Upper lobe of left lung (tissue), 6 donors: ENCODE data around the gene HIF3A. TPM values are rescaled to one million over a fixed set of nuclear protein-coding genes. Genes with fewer than 3 reads are reported as not detected.

Experiments
- ATAC-seq, 2 donors: fragments of 200-7000 bp; cut with Tn5 transposase; one replicate each; pipeline ENCODE4 v1.9.1; 2022; ENCODE audit warnings: mild to moderate bottlenecking in 2 of 2, moderate library complexity in 2 of 2; ENCODE audit not compliant: low FRiP score in 2 of 2
- DNase-seq, 2 donors: peaks; one replicate each; pipeline ENCODE4 v3.0.0-alpha.2; 2019 to 2020
- H3K27ac ChIP-seq, 4 donors: fragments of 200-600 bp; sonication (generic); one replicate each; pipeline ENCODE4 v1.5.1; 2016 to 2019
- H3K27me3 ChIP-seq, 4 donors: fragments of 200-600 bp; sonication (generic); one replicate each; pipeline ENCODE4 v1.5.1; 2017 to 2019
- H3K36me3 ChIP-seq, 4 donors: fragments of 200-600 bp; sonication (generic); one replicate each; pipeline ENCODE4 v1.5.1; 2016 to 2019
- H3K4me1 ChIP-seq, 4 donors: fragments of 200-600 bp; sonication (generic); one replicate each; pipeline ENCODE4 v1.5.1; 2018 to 2019
- H3K4me3 ChIP-seq, 4 donors: fragments of 200-600 bp; sonication (generic); one replicate each; pipeline ENCODE4 v1.5.1; 2017 to 2019; ENCODE audit warnings: mild to moderate bottlenecking in 2 of 4, moderate library complexity in 1 of 4
- H3K9me3 ChIP-seq, 4 donors: fragments of 200-600 bp; sonication (generic); one replicate each; pipeline ENCODE4 v1.5.1; 2018 to 2019
- CTCF ChIP-seq, 6 experiments: fragments of 450-650 bp in 4 of 6; fragments of 200-600 bp in 2 of 6; sonication (generic) in 2 of 6; IDR thresholded peaks; one replicate each; pipeline ENCODE4 v1.5.1; 2016 to 2019; ENCODE audit warnings: antibody characterized with exemption in 6 of 6
- EP300 ChIP-seq, 4 donors: sonication (generic); formaldehyde crosslinking; IDR thresholded peaks; one replicate each; pipeline ENCODE4 v1.5.1; 2017; ENCODE audit warnings: antibody characterized with exemption in 4 of 4, control low read depth in 2 of 4
- POLR2A ChIP-seq, 4 donors: fragments of 450-650 bp; IDR thresholded peaks; one replicate each; pipeline ENCODE4 v1.5.1; 2016 to 2017; ENCODE audit warnings: antibody characterized with exemption in 4 of 4, mild to moderate bottlenecking in 2 of 4
- POLR2AphosphoS5 ChIP-seq, 2 donors: sonication (generic); formaldehyde crosslinking; IDR thresholded peaks; one replicate each; pipeline ENCODE4 v1.5.1; 2017; ENCODE audit warnings: antibody characterized with exemption in 2 of 2
- WGBS, 2 donors: methylation state at CpG; one replicate each; pipeline ENCODE4 v1.1.5; 2017 to 2018; 5-methylcytosine and 5-hydroxymethylcytosine counted together
- total RNA-seq, 6 donors: library from RNA; depleted of rRNA in 4 of 6; stranded (reverse); fragments of >200 nt in 4 of 6; gene quantifications; one replicate each; pipeline versions ENCODE4 v1.1.0 to v1.2.1, GENCODE V29; 2016 to 2021
- donor health status: DM: no; HTN: no; CAD: no; lungs with moderate emphysema.
- donor health status: DM: no; HTN: yes; CAD: no; lungs with severe emphysema.

Gene HIF3A
- total RNA-seq, 6 donors from 2014 or later: 42.3 to 1,057 (median 61.3) TPM

- H3K9me3 ChIP-seq: no peaks in the 10 kb centered on the region
- peaks cover 2 to 61% (median 29%) of the 10 kb centered on the region in 4 donors for H3K36me3 ChIP-seq
- H3K27ac ChIP-seq: peak overlapping the region in 1 of 4 donors; percentile 49
- 94 to 97% methylated on average over 16 to 20 of the region's 20 CpGs for WGBS, 2 donors
- peaks cover 21 to 31% (median 27%) of the 10 kb centered on the region in 4 donors for H3K4me1 ChIP-seq
- no peaks in the 10 kb centered on the region for H3K27me3 ChIP-seq
- no peak for ATAC-seq
- DNase-seq: peak in 1 of 2 donors; percentile 51
- H3K4me3 ChIP-seq: no peak overlapping the region
- TF ChIP-seq POLR2A (IDR thresholded peaks at IDR 0.05) (no peak), POLR2AphosphoS5 (IDR thresholded peaks at IDR 0.05) (no peak), EP300 (IDR thresholded peaks at IDR 0.05) (no peak)
Measured at GRCh38 chr19:46376241-46377153, 79.7 kb downstream of the HIF3A start.

GRCh38 chr19:46378268-46378667 is 81.4 kb downstream of the HIF3A start:
- peaks cover 7 to 76% (median 44%) of the 10 kb centered on the region in 4 donors for H3K36me3 ChIP-seq
- no peak for DNase-seq
- H3K9me3 ChIP-seq: no peaks in the 10 kb centered on the region
- peak in 1 of 2 donors; percentile 59 for ATAC-seq
- H3K4me3 ChIP-seq: no peak overlapping the region
- peaks cover 11 to 15% (median 13%) of the 10 kb centered on the region in 4 donors for H3K4me1 ChIP-seq
- H3K27ac ChIP-seq: peak overlapping the region in 1 of 4 donors; percentile 7
- TF ChIP-seq POLR2A (IDR thresholded peaks at IDR 0.05) (no peak), CTCF (IDR thresholded peaks at IDR 0.05) (no peak), POLR2AphosphoS5 (IDR thresholded peaks at IDR 0.05) (no peak), EP300 (IDR thresholded peaks at IDR 0.05) (no peak)
- 38 to 49% methylated on average over 2 of the region's 2 CpGs for WGBS, 2 donors
- H3K27me3 ChIP-seq: no peaks in the 10 kb centered on the region

- H3K4me1 ChIP-seq: no peaks in the 10 kb centered on the region
- peaks cover 10 to 95% (median 59%) of the 10 kb centered on the region in 4 donors for H3K36me3 ChIP-seq
- WGBS, 2 donors: 95 to 96% methylated on average over 2 of the region's 2 CpGs
- no peak overlapping the region for H3K27ac ChIP-seq
- ATAC-seq (no peak), DNase-seq (no peak)
- H3K9me3 ChIP-seq: no peaks in the 10 kb centered on the region
- H3K27me3 ChIP-seq: no peaks in the 10 kb centered on the region
- no peak for TF ChIP-seq POLR2A (IDR thresholded peaks at IDR 0.05)
- no peak for TF ChIP-seq CTCF (IDR thresholded peaks at IDR 0.05)
- TF ChIP-seq POLR2AphosphoS5 (IDR thresholded peaks at IDR 0.05): no peak
- no peak for TF ChIP-seq EP300 (IDR thresholded peaks at IDR 0.05)
- H3K4me3 ChIP-seq: no peak overlapping the region
Measured at GRCh38 chr19:46380690-46381089, 83.8 kb downstream of the HIF3A start.

GRCh38 chr19:46381346-46381745 is 84.5 kb downstream of the HIF3A start:
- DNase-seq: no peak

More at GRCh38 chr19:46381346-46381745, 84.5 kb downstream of the HIF3A start:
- ATAC-seq: no peak
- Histone ChIP-seq H3K4me3 (no peak overlapping the region), H3K9me3 (no peaks in the 10 kb centered on the region), H3K27ac (no peak overlapping the region), H3K36me3 (peaks cover 8 to 91% (median 57%) of the 10 kb centered on the region in 4 donors), H3K27me3 (no peaks in the 10 kb centered on the region), H3K4me1 (no peaks in the 10 kb centered on the region)
- WGBS, 2 donors: 95 to 100% methylated on average over 2 of the region's 2 CpGs
- no peak for TF ChIP-seq CTCF (IDR thresholded peaks at IDR 0.05)
- no peak for TF ChIP-seq POLR2AphosphoS5 (IDR thresholded peaks at IDR 0.05)
- no peak for TF ChIP-seq POLR2A (IDR thresholded peaks at IDR 0.05)
- TF ChIP-seq EP300 (IDR thresholded peaks at IDR 0.05): no peak
